DND-41 (cell line): ENCODE measurements around the gene PLCXD3.
A peak's percentile ranks its signal among the peaks of the same experiment; 100 is the strongest.

Experiments
- ATAC-seq: fragments of 200-7000 bp; cut with Tn5 transposase; 3 replicates; pipeline ENCODE4 v1.9.1; 2021; ENCODE audit warnings: low read depth; ENCODE audit not compliant: insufficient read depth
- DNase-seq: peaks from one replicate; pipeline ENCODE4 v3.0.0-alpha.2; 2020
- H2AFZ ChIP-seq: 2 replicates; pipeline ENCODE4 v1.6.0; 2012; ENCODE audit warnings: low read depth, low read length
- H3K27ac ChIP-seq: 2 replicates; pipeline ENCODE4 v1.5.1; 2012; ENCODE audit warnings: low read length, inconsistent platforms
- H3K27me3 ChIP-seq: fragments of 200-600 bp; sonication (generic); 2 replicates; pipeline ENCODE4 v1.6.0; 2012; ENCODE audit warnings: low read length, mild to moderate bottlenecking, inconsistent platforms; ENCODE audit not compliant: insufficient read depth, poor library complexity
- H3K36me3 ChIP-seq: 2 replicates; pipeline ENCODE4 v1.5.1; 2012; ENCODE audit warnings: low read length, inconsistent platforms; ENCODE audit not compliant: insufficient read depth
- H3K4me1 ChIP-seq: 2 replicates; pipeline ENCODE4 v1.5.1; 2012; ENCODE audit warnings: mild to moderate bottlenecking, low read length; ENCODE audit not compliant: insufficient read depth
- H3K4me2 ChIP-seq: 2 replicates; pipeline ENCODE4 v1.6.0; 2012; ENCODE audit warnings: mild to moderate bottlenecking, moderate library complexity, low read length, inconsistent platforms; ENCODE audit not compliant: insufficient read depth
- H3K4me3 ChIP-seq, 2 experiments: fragments of 200-600 bp in 1 of 2; shearing (Covaris generic) in 1 of 2; 2 replicates each; pipeline ENCODE4 v1.5.1; 2012 to 2016; ENCODE audit warnings: inconsistent platforms in 2 of 2, low read length in 2 of 2, mild to moderate bottlenecking in 2 of 2, low read depth in 1 of 2, moderate library complexity in 1 of 2
- H3K79me2 ChIP-seq: 2 replicates; pipeline ENCODE4 v1.6.0; 2012; ENCODE audit warnings: low read length, inconsistent platforms; ENCODE audit not compliant: insufficient read depth
- H3K9ac ChIP-seq: 2 replicates; pipeline ENCODE4 v1.6.0; 2012; ENCODE audit warnings: low read depth, mild to moderate bottlenecking, inconsistent platforms, low read length, moderate library complexity
- H3K9me3 ChIP-seq: 2 replicates; pipeline ENCODE4 v1.5.1; 2012; ENCODE audit warnings: low read length, moderate library complexity, mild to moderate bottlenecking, inconsistent platforms; ENCODE audit not compliant: insufficient read depth, severe bottlenecking
- H4K20me1 ChIP-seq: 2 replicates; pipeline ENCODE4 v1.6.0; 2012; ENCODE audit warnings: low read length; ENCODE audit not compliant: insufficient read depth
- EZH2 ChIP-seq: IDR thresholded peaks from 3 replicates; pipeline ENCODE4 v1.6.1; 2012; ENCODE audit warnings: borderline replicate concordance, low read depth, mild to moderate bottlenecking, moderate library complexity, low read length, inconsistent platforms; ENCODE audit not compliant: severe bottlenecking
- TF ChIP-seq, protein P1 (sequence below): IDR thresholded peaks from 2 replicates; pipeline ENCODE4 v1.5.1; 2012; ENCODE audit warnings: borderline replicate concordance, low read length, moderate library complexity, mild to moderate bottlenecking; ENCODE audit not compliant: poor library complexity, severe bottlenecking; ENCODE audit errors: extremely low read depth

PLCXD3 gene

DNA sequence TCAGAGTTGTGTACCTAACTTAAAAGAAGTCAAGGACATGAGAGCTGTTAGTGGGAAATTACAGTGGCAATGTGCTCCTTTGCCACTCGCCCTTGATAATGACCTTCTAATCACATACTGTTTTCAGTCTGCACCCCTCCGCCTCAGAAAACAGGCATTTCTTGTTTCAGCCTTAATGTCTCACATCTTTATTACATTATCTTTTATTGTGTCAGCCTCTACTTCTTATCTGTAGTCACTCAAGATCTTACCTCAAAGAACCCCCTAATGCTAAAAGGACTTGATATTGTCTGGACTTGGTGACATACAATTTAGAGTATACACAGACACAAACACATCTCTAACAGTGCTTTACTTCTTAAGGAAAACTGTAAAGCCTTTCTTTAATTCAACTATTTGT lies 97.9 kb downstream of the PLCXD3 start:
- no peaks in the 10 kb centered on the region for H3K36me3 ChIP-seq
- no peak overlapping the region for H2AFZ ChIP-seq
- H3K9ac ChIP-seq: no peak overlapping the region
- no peak for ATAC-seq
- no peaks in the 10 kb centered on the region for H3K9me3 ChIP-seq
- no peaks in the 10 kb centered on the region for H3K27me3 ChIP-seq
- no peak overlapping the region for H3K4me2 ChIP-seq
- no peaks in the 10 kb centered on the region for H4K20me1 ChIP-seq
- no peaks in the 10 kb centered on the region for H3K79me2 ChIP-seq
- DNase-seq: no peak
- no peaks in the 10 kb centered on the region for H3K4me1 ChIP-seq
- no peak overlapping the region for H3K27ac ChIP-seq
- no peak for TF ChIP-seq EZH2
- TF ChIP-seq, protein P1, sequence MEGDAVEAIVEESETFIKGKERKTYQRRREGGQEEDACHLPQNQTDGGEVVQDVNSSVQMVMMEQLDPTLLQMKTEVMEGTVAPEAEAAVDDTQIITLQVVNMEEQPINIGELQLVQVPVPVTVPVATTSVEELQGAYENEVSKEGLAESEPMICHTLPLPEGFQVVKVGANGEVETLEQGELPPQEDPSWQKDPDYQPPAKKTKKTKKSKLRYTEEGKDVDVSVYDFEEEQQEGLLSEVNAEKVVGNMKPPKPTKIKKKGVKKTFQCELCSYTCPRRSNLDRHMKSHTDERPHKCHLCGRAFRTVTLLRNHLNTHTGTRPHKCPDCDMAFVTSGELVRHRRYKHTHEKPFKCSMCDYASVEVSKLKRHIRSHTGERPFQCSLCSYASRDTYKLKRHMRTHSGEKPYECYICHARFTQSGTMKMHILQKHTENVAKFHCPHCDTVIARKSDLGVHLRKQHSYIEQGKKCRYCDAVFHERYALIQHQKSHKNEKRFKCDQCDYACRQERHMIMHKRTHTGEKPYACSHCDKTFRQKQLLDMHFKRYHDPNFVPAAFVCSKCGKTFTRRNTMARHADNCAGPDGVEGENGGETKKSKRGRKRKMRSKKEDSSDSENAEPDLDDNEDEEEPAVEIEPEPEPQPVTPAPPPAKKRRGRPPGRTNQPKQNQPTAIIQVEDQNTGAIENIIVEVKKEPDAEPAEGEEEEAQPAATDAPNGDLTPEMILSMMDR: no peak
- no peak overlapping the region for H3K4me3 ChIP-seq

DNA sequence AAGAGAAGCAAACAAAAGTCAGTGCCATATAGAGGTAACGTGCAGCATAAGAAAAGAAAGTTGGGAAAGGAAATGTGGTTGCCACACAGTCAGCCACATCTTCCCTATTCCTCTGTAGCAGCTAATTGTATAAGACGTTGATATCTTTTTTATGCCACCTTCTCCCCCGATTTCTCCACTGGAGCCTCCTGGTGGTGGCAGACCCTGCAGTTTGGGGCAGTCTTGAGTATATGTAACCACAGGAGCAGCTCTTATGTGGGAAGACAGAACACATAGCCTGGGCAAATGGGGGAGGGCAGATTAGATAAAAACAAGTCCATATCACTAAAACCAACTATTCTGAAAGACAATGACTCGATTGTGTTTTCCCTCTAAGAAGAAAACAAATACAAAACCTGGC lies 99.7 kb downstream of the PLCXD3 start:
- H3K36me3 ChIP-seq: no peaks in the 10 kb centered on the region
- TF ChIP-seq EZH2: no peak
- TF ChIP-seq, protein P1: peak; percentile 33
- DNase-seq: no peak

DNA sequence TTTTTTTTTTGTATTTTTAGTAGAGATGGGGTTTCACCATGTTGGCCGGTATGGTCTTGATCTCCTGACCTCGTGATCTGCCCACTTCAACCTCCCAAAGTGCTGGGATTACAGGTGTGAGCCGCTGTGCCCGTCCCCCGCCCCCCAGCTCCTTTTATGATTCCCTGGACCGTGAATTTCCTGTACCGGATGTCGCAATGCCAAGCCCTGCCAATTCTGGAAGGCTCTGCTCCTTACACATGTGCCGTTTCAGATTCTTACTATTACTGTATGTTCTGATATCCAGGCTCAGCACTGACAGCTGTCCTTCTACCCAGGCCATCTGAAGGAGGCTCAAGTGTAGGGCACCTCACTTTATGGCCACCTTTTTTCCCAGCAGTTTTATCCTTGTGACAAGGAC lies 100.1 kb downstream of the PLCXD3 start:
- Histone ChIP-seq H3K27ac (no peak overlapping the region), H4K20me1 (no peaks in the 10 kb centered on the region)
- ATAC-seq: no peak

More for the DNA sequence above, 99.7 kb downstream of the PLCXD3 start:
- Histone ChIP-seq H3K4me3 (no peak overlapping the region), H2AFZ (no peak overlapping the region), H3K9ac (no peak overlapping the region), H3K27me3 (no peaks in the 10 kb centered on the region), H3K27ac (no peak overlapping the region), H4K20me1 (no peaks in the 10 kb centered on the region), H3K79me2 (no peaks in the 10 kb centered on the region), H3K4me2 (no peak overlapping the region), H3K4me1 (no peaks in the 10 kb centered on the region), H3K9me3 (no peaks in the 10 kb centered on the region)
- ATAC-seq: no peak

More for the DNA sequence above, 100.1 kb downstream of the PLCXD3 start:
- Histone ChIP-seq H3K27me3 (no peaks in the 10 kb centered on the region), H3K4me3 (no peak overlapping the region), H3K4me1 (no peaks in the 10 kb centered on the region), H3K36me3 (no peaks in the 10 kb centered on the region), H3K79me2 (no peaks in the 10 kb centered on the region), H2AFZ (no peak overlapping the region), H3K4me2 (no peak overlapping the region), H3K9ac (no peak overlapping the region), H3K9me3 (no peaks in the 10 kb centered on the region)
- TF ChIP-seq, protein P1: no peak
- no peak for TF ChIP-seq EZH2
- no peak for DNase-seq
